Measurements from ENCODE around the gene MATCAP1. TPM values are rescaled to one million over a fixed set of nuclear protein-coding genes. Genes with fewer than 3 reads are reported as not detected.

MATCAP1 gene
- 17.5 TPM for polyA plus RNA-seq (2013)

GRCh38 chr16:67183627-67184452, at the start of gene MATCAP1:
Gene MATCAP1, minus strand, starts transcription at chr16:67183963. Its CDS starts 3,353 bp downstream, at chr16:67180610.
- peak within 1 kb of the TSS; percentile 88 to 96 for H3K27ac ChIP-seq (ENCODE audit: insufficient read depth in 1 of 2, low read depth in 1 of 2, low read length in 2 of 2, poor library complexity in 1 of 2, severe bottlenecking in 2 of 2)
- 0% methylated on average over 72 of the region's 77 CpGs for WGBS (ENCODE audit: insufficient coverage)
- peaks cover 0 to 16% (median 8%) of the 10 kb centered on the region in 5 experiments for H3K27me3 ChIP-seq (replicated peaks in 2 of 5; ENCODE audit: control insufficient read depth in 4 of 5, insufficient read depth in 5 of 5, low read length in 4 of 5)
- ChIA-PET CTCF (interaction anchor here (0.5 to 2.1 kb wide), 16 partner anchors 9 to 632 kb away, joined by 3 to 21 read pairs (median 6); partner anchors contain the start of genes FBXL8, HSF4 and TRADD), POLR2A (no interaction called here)
- H3K4me3 ChIP-seq (ENCODE audit: control insufficient read depth in 1 of 7, extremely low read depth in 1 of 7, insufficient read depth in 4 of 7, low read depth in 2 of 7, low read length in 6 of 7) = peak within 1 kb of the TSS; percentile 72 to 94 (median 81)
- H3K4me1 ChIP-seq (ENCODE audit: control extremely low read depth in 1 of 4, control insufficient read depth in 4 of 4, insufficient read depth in 4 of 4, low read length in 3 of 4) = peaks cover 0 to 25% (median 23%) of the 10 kb centered on the region in 4 experiments
- peak; percentile 97 to 98 (median 98) for DNase-seq
- no peaks in the 10 kb centered on the region for H3K36me3 ChIP-seq (ENCODE audit: control insufficient read depth in 4 of 4, insufficient read depth in 4 of 4, low read length in 3 of 4)
- no peaks in the 10 kb centered on the region for H3K9me3 ChIP-seq (ENCODE audit: control extremely low read depth in 1 of 5, control insufficient read depth in 4 of 5, insufficient read depth in 2 of 5, low read depth in 1 of 5, low read length in 4 of 5)

GRCh38 chr16:67230809-67231660, 47.3 kb upstream of the MATCAP1 start:
- ChIA-PET CTCF (interaction anchor here (1.0 to 10.7 kb wide), 3 partner anchors 9 to 46 kb away, joined by 3 to 108 read pairs (median 5); partner anchors contain the start of genes FHOD1 and SLC9A5), POLR2A (interaction anchor here (1.5 kb wide), 1 partner anchor 13 kb away, joined by 7 read pairs; no protein-coding TSS in a partner anchor)
- H3K4me1 ChIP-seq (ENCODE audit: control extremely low read depth in 1 of 4, control insufficient read depth in 4 of 4, insufficient read depth in 4 of 4, low read length in 3 of 4) = peaks cover 7 to 19% (median 14%) of the 10 kb centered on the region in 4 experiments
- no peak overlapping the region for H3K27ac ChIP-seq (ENCODE audit: insufficient read depth in 1 of 2, low read depth in 1 of 2, low read length in 2 of 2, poor library complexity in 1 of 2, severe bottlenecking in 2 of 2)
- H3K36me3 ChIP-seq (ENCODE audit: control insufficient read depth in 4 of 4, insufficient read depth in 4 of 4, low read length in 3 of 4) = peaks cover 6 to 69% (median 59%) of the 10 kb centered on the region in 4 experiments
- H3K4me3 ChIP-seq (ENCODE audit: control insufficient read depth in 1 of 7, extremely low read depth in 1 of 7, insufficient read depth in 4 of 7, low read depth in 2 of 7, low read length in 6 of 7) = no peak overlapping the region
- 96% methylated on average over 10 of the region's 12 CpGs for WGBS (ENCODE audit: insufficient coverage)
- DNase-seq = no peak
- no peaks in the 10 kb centered on the region for H3K9me3 ChIP-seq (ENCODE audit: control extremely low read depth in 1 of 5, control insufficient read depth in 4 of 5, insufficient read depth in 2 of 5, low read depth in 1 of 5, low read length in 4 of 5)
- no peaks in the 10 kb centered on the region for H3K27me3 ChIP-seq (replicated peaks in 2 of 5; ENCODE audit: control insufficient read depth in 4 of 5, insufficient read depth in 5 of 5, low read length in 4 of 5)

- 95% methylated on average over 30 of the region's 32 CpGs for WGBS (ENCODE audit: insufficient coverage)
- peaks cover 3 to 62% (median 52%) of the 10 kb centered on the region in 4 experiments for H3K36me3 ChIP-seq (ENCODE audit: control insufficient read depth in 4 of 4, insufficient read depth in 4 of 4, low read length in 3 of 4)
- no peaks in the 10 kb centered on the region for H3K9me3 ChIP-seq (ENCODE audit: control extremely low read depth in 1 of 5, control insufficient read depth in 4 of 5, insufficient read depth in 2 of 5, low read depth in 1 of 5, low read length in 4 of 5)
- H3K27ac ChIP-seq (ENCODE audit: insufficient read depth in 1 of 2, low read depth in 1 of 2, low read length in 2 of 2, poor library complexity in 1 of 2, severe bottlenecking in 2 of 2) = no peak overlapping the region
- ChIA-PET CTCF (interaction anchor here (1.0 to 10.7 kb wide), 4 partner anchors 8 to 45 kb away, joined by 3 to 108 read pairs (median 3); partner anchors contain the start of genes EXOC3L1, FHOD1 and SLC9A5), POLR2A (interaction anchor here (0.7 to 1.5 kb wide), 4 partner anchors 14 to 21 kb away, joined by 3 to 7 read pairs (median 4); no protein-coding TSS in a partner anchor)
- peaks cover 7 to 27% (median 20%) of the 10 kb centered on the region in 4 experiments for H3K4me1 ChIP-seq (ENCODE audit: control extremely low read depth in 1 of 4, control insufficient read depth in 4 of 4, insufficient read depth in 4 of 4, low read length in 3 of 4)
- no peak for DNase-seq
- H3K4me3 ChIP-seq (ENCODE audit: control insufficient read depth in 1 of 7, extremely low read depth in 1 of 7, insufficient read depth in 4 of 7, low read depth in 2 of 7, low read length in 6 of 7) = no peak overlapping the region
- H3K27me3 ChIP-seq (replicated peaks in 2 of 5; ENCODE audit: control insufficient read depth in 4 of 5, insufficient read depth in 5 of 5, low read length in 4 of 5) = no peaks in the 10 kb centered on the region
Observed at GRCh38 chr16:67229906-67230808, 46.4 kb upstream of the MATCAP1 start.

- Histone ChIP-seq H3K4me1 (ENCODE audit: control extremely low read depth in 1 of 4, control insufficient read depth in 4 of 4, insufficient read depth in 4 of 4, low read length in 3 of 4) (peaks cover 10 to 35% (median 27%) of the 10 kb centered on the region in 4 experiments), H3K36me3 (ENCODE audit: control insufficient read depth in 4 of 4, insufficient read depth in 4 of 4, low read length in 3 of 4) (peaks cover 3 to 50% (median 44%) of the 10 kb centered on the region in 4 experiments), H3K9me3 (ENCODE audit: control extremely low read depth in 1 of 5, control insufficient read depth in 4 of 5, insufficient read depth in 2 of 5, low read depth in 1 of 5, low read length in 4 of 5) (no peaks in the 10 kb centered on the region), H3K27ac (ENCODE audit: insufficient read depth in 1 of 2, low read depth in 1 of 2, low read length in 2 of 2, poor library complexity in 1 of 2, severe bottlenecking in 2 of 2) (no peak overlapping the region), H3K4me3 (ENCODE audit: control insufficient read depth in 1 of 7, extremely low read depth in 1 of 7, insufficient read depth in 4 of 7, low read depth in 2 of 7, low read length in 6 of 7) (no peak overlapping the region), H3K27me3 (replicated peaks in 2 of 5; ENCODE audit: control insufficient read depth in 4 of 5, insufficient read depth in 5 of 5, low read length in 4 of 5) (no peaks in the 10 kb centered on the region)
- DNase-seq = no peak
- WGBS (ENCODE audit: insufficient coverage) = 98% methylated on average over 8 of the region's 9 CpGs
- ChIA-PET CTCF (interaction anchor here (2.2 to 10.7 kb wide), 2 partner anchors 9 to 17 kb away, joined by 9 to 108 read pairs; partner anchors contain the start of genes FHOD1 and SLC9A5), POLR2A (no interaction called here)
Observed at GRCh38 chr16:67228905-67229304, 45.1 kb upstream of the MATCAP1 start.

- Histone ChIP-seq H3K4me1 (ENCODE audit: control extremely low read depth in 1 of 4, control insufficient read depth in 4 of 4, insufficient read depth in 4 of 4, low read length in 3 of 4) (peaks cover 11 to 42% (median 32%) of the 10 kb centered on the region in 4 experiments), H3K36me3 (ENCODE audit: control insufficient read depth in 4 of 4, insufficient read depth in 4 of 4, low read length in 3 of 4) (peaks cover 3 to 44% (median 39%) of the 10 kb centered on the region in 4 experiments), H3K27me3 (replicated peaks in 2 of 5; ENCODE audit: control insufficient read depth in 4 of 5, insufficient read depth in 5 of 5, low read length in 4 of 5) (no peaks in the 10 kb centered on the region), H3K4me3 (ENCODE audit: control insufficient read depth in 1 of 7, extremely low read depth in 1 of 7, insufficient read depth in 4 of 7, low read depth in 2 of 7, low read length in 6 of 7) (peak overlapping the region in 6 of 7 experiments; percentile 88 to 97 (median 92)), H3K27ac (ENCODE audit: insufficient read depth in 1 of 2, low read depth in 1 of 2, low read length in 2 of 2, poor library complexity in 1 of 2, severe bottlenecking in 2 of 2) (peak overlapping the region in 1 of 2 experiments; percentile 88), H3K9me3 (ENCODE audit: control extremely low read depth in 1 of 5, control insufficient read depth in 4 of 5, insufficient read depth in 2 of 5, low read depth in 1 of 5, low read length in 4 of 5) (no peaks in the 10 kb centered on the region)
- no peak for DNase-seq
- WGBS (ENCODE audit: insufficient coverage) = 98% methylated on average over 7 of the region's 9 CpGs
- CTCF ChIA-PET = interaction anchor here (1.3 to 10.7 kb wide), 4 partner anchors 10 to 18 kb away, joined by 6 to 108 read pairs (median 8); partner anchors contain the start of genes FHOD1 and SLC9A5
- POLR2A ChIA-PET = interaction anchor here (1.4 to 3.6 kb wide), 3 partner anchors 10 to 17 kb away, joined by 5 to 42 read pairs (median 6); partner anchors contain the start of gene FHOD1
Observed at GRCh38 chr16:67228034-67228785, 44.4 kb upstream of the MATCAP1 start.

All from common myeloid progenitor, CD34-positive (primary cell).